ENCODE measurements around the gene APIP. TPM values are rescaled to one million over a fixed set of nuclear protein-coding genes. Genes with fewer than 3 reads are reported as not detected.

The APIP gene
- total RNA-seq, 4 donors from 2014 or later, result 16.3 to 31.5 (median 23.2) TPM

DNA sequence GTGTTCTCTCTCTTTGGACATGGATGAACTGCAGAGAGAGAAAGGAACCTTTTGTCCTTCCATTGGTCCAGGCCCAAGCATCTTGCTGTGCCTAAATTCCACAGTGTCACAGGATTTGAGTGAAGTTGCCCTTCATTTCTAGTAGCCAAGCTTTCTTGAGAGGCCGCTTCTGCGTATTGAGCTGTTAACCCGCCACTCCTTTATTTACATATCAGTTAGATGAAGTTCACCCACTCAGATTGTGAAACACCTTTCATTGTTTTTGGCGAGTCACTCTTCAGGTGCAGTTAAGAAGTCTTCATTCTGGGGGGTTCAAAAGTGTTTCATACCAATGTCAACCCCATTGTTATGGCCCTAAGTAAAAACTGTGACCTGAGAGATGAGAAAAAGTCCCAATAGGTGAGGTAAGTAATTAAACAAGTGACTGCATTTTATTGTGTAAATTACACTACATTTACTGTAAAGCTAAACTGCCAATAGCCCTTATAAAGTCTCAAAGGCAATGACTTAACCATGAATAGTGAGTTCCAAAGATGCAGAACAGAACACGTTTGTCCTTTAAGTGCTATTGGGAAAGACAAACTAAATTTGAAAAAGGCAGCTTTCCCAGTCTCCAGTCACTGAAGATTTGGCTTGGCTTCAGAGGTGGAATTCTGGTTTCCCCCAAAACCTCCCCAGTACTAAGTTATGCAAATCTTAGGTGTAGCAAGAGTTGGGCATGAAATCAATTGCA, 61.0 kb downstream of the APIP start:
- no peak overlapping the region for H3K4me3 ChIP-seq
- H3K4me1 ChIP-seq, result no peaks in the 10 kb centered on the region
- WGBS, 2 donors, result 84 to 89% methylated on average over 5 of the region's 5 CpGs
- H3K27me3 ChIP-seq, result no peaks in the 10 kb centered on the region
- H3K9me3 ChIP-seq, result no peaks in the 10 kb centered on the region
- H3K27ac ChIP-seq, result no peak overlapping the region
- TF ChIP-seq EP300 (IDR thresholded peaks at IDR 0.05), result peak in 1 of 2 donors; percentile 23
- TF ChIP-seq, protein P1, sequence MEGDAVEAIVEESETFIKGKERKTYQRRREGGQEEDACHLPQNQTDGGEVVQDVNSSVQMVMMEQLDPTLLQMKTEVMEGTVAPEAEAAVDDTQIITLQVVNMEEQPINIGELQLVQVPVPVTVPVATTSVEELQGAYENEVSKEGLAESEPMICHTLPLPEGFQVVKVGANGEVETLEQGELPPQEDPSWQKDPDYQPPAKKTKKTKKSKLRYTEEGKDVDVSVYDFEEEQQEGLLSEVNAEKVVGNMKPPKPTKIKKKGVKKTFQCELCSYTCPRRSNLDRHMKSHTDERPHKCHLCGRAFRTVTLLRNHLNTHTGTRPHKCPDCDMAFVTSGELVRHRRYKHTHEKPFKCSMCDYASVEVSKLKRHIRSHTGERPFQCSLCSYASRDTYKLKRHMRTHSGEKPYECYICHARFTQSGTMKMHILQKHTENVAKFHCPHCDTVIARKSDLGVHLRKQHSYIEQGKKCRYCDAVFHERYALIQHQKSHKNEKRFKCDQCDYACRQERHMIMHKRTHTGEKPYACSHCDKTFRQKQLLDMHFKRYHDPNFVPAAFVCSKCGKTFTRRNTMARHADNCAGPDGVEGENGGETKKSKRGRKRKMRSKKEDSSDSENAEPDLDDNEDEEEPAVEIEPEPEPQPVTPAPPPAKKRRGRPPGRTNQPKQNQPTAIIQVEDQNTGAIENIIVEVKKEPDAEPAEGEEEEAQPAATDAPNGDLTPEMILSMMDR (IDR thresholded peaks at IDR 0.05), result no peak
- no peaks in the 10 kb centered on the region for H3K36me3 ChIP-seq
- peak in 1 of 2 donors; percentile 7 for DNase-seq (ENCODE audit: low spot score in 2 of 2)

DNA sequence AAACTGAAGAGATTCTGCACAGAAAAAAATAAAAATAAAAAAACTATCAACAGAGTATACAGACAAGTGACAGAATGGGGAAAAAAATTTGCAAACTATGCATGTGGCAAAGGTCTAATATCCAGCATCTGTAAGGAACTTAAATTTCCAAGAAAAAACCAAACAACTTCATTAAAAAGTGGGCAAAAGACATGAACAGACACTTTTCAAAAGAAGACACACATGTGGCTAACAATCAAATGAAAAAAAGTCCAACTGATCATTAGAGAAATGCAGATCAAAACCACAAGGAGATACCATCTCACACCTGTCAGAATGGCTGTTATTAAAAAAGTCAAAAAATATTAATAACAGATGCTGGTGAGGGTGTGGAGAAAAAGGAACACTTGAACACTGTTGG, 64.3 kb downstream of the APIP start:
- no peak for DNase-seq (ENCODE audit: low spot score in 2 of 2)
- no peak overlapping the region for H3K27ac ChIP-seq
- no peak for TF ChIP-seq POLR2A (IDR thresholded peaks at IDR 0.05)
- no peak for TF ChIP-seq EP300 (IDR thresholded peaks at IDR 0.05)
- TF ChIP-seq, protein P1 (IDR thresholded peaks at IDR 0.05), result no peak
- H3K27me3 ChIP-seq, result no peaks in the 10 kb centered on the region
- H3K36me3 ChIP-seq, result no peaks in the 10 kb centered on the region
- no peak overlapping the region for H3K4me3 ChIP-seq
- H3K9me3 ChIP-seq, result no peaks in the 10 kb centered on the region
- H3K4me1 ChIP-seq, result no peaks in the 10 kb centered on the region

DNA sequence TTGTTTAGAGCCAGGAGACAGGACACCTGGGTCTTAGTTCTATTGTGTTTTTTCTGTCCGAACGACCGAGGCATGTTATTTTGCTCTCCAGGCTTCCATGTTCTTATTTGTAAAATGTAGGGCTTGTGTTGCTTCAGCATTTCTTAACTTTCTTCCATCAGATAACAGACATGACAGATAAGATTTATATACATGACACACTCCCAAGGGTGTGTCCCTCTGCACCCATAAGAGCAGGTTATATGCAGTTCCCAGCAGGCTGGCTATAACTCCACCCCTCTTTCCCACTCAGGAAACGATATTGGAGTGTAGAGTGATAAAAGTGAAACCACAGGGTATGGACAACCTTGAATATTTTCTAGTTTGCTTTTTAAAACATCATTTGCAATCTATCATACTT, 65.8 kb downstream of the APIP start:
- H3K27me3 ChIP-seq, result no peaks in the 10 kb centered on the region
- no peaks in the 10 kb centered on the region for H3K9me3 ChIP-seq
- H3K4me3 ChIP-seq, result no peak overlapping the region
- WGBS, 2 donors, result 70 to 79% methylated on average over 4 of the region's 4 CpGs
- TF ChIP-seq POLR2A (IDR thresholded peaks at IDR 0.05) (no peak), EP300 (IDR thresholded peaks at IDR 0.05) (no peak)
- TF ChIP-seq, protein P1 (IDR thresholded peaks at IDR 0.05), result no peak
- no peaks in the 10 kb centered on the region for H3K4me1 ChIP-seq
- H3K27ac ChIP-seq, result no peak overlapping the region
- no peaks in the 10 kb centered on the region for H3K36me3 ChIP-seq
- no peak for DNase-seq (ENCODE audit: low spot score in 2 of 2)

DNA sequence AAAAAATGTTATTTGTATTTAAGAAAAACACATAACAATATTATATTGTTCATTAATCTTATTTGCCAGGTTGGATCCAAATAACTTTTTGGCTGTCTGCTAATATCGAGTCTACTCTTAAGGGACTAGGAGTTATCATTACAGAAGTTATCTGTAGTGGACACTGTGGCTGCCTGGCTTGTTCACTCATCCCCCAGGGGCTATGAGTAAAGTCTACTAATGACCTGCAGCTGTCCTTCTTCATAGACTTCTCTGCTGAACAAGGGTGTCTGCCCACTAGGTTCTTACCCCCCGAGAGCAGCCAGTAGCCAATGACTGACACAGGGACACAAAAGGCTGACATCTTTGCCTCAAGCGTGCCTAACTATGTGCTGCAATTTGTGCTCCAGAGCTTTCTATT, 69.7 kb downstream of the APIP start:
- H3K36me3 ChIP-seq, result no peaks in the 10 kb centered on the region
- H3K4me3 ChIP-seq, result no peak overlapping the region
- 72 to 83% methylated on average over 3 of the region's 3 CpGs for WGBS, 2 donors
- TF ChIP-seq POLR2A (IDR thresholded peaks at IDR 0.05) (no peak), EP300 (IDR thresholded peaks at IDR 0.05) (no peak)
- TF ChIP-seq, protein P1 (IDR thresholded peaks at IDR 0.05), result no peak
- H3K4me1 ChIP-seq, result no peaks in the 10 kb centered on the region
- no peaks in the 10 kb centered on the region for H3K27me3 ChIP-seq
- H3K27ac ChIP-seq, result no peak overlapping the region
- H3K9me3 ChIP-seq, result no peaks in the 10 kb centered on the region
- no peak for DNase-seq (ENCODE audit: low spot score in 2 of 2)

DNA sequence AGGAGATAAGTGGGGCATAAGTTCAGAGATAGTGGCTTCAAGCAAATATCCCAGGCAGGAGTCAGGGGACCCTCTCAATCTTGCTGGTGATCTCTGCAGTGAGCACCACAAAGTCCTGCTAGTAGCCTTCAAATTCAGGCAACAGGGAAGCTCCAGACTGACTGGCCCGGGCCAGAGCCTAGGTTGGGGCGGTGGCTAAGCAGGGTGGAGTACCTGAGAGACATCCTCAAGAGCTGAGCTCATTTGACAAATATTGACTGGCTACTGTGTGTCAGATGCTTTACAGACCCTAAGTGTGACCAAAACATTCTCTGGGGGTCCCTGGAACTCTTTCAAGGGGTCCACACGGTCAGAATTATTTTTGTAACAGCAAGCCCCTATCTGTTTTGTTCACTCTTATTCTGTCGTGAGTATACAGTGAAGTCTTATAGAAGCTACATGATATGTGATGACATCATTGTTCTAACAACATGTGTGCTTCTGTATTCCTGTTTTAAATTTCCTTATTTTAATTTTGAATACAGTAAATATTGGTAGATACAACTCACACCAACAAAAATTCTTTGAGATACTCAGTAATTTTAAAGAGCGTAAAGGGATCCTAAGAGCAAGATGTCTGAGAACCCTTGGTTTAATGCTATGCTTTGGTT, 71.6 kb downstream of the APIP start:
- Histone ChIP-seq H3K4me1 (no peaks in the 10 kb centered on the region), H3K27me3 (no peaks in the 10 kb centered on the region), H3K4me3 (no peak overlapping the region), H3K27ac (no peak overlapping the region), H3K36me3 (no peaks in the 10 kb centered on the region), H3K9me3 (no peaks in the 10 kb centered on the region)
- no peak for DNase-seq (ENCODE audit: low spot score in 2 of 2)
- TF ChIP-seq, protein P1 (IDR thresholded peaks at IDR 0.05), result no peak
- no peak for TF ChIP-seq POLR2A (IDR thresholded peaks at IDR 0.05)
- TF ChIP-seq EP300 (IDR thresholded peaks at IDR 0.05), result no peak
- WGBS, 2 donors, result 74 to 76% methylated on average over 5 of the region's 5 CpGs

Measured in tibial nerve (tissue), 4 donors.